ENCODE results near the gene ZNF496. TPM values are rescaled to one million over a fixed set of nuclear protein-coding genes. Genes with fewer than 3 reads are reported as not detected.

The ZNF496 gene
- total RNA-seq, 1 experiment from 2014 or later = 66.5 TPM

GRCh38 chr1:247300491-247301175 is 31.0 kb downstream of the ZNF496 start:
- H4K8ac ChIP-seq (replicated peaks; ENCODE audit: insufficient read length, low read depth, low read length) = no peak overlapping the region
- no peak overlapping the region for H3K18ac ChIP-seq (ENCODE audit: insufficient read length, low read depth, low read length)
- H3K9me3 ChIP-seq (ENCODE audit: control insufficient read depth, low read depth, low read length) = no peaks in the 10 kb centered on the region
- H3K27me3 Mint-ChIP-seq (ENCODE audit: low read depth) = no peaks in the 10 kb centered on the region; the same call in 1 of the 2 replicates
- WGBS (ENCODE audit: extremely low coverage, insufficient read length, low lambda C conversion rate) = no CpG with 5 or more reads among the region's 47 CpGs
- no peak overlapping the region; the same call in 1 of the 2 replicates for H3K14ac ChIP-seq (ENCODE audit: insufficient read depth, low read length)
- H3T11ph ChIP-seq (ENCODE audit: low read length) = no peak overlapping the region
- no peak for TF ChIP-seq CTCF (conservative IDR thresholded peaks at IDR 0.05)
- no peaks in the 10 kb centered on the region for H3K23me2 ChIP-seq (ENCODE audit: insufficient read length, low read depth, low read length, poor library complexity, severe bottlenecking)
- H2AFZ ChIP-seq (ENCODE audit: low read length) = no peak overlapping the region
- no peaks in the 10 kb centered on the region for H3K79me1 ChIP-seq (ENCODE audit: insufficient read depth, low read depth, low read length, poor library complexity, severe bottlenecking)
- peaks cover 59 to 80% (median 73%) of the 10 kb centered on the region in 3 experiments for H3K36me3 Mint-ChIP-seq (ENCODE audit: insufficient read depth in 1 of 3, low read depth in 3 of 3)
- H2BK15ac ChIP-seq (ENCODE audit: low read depth, low read length) = no peak overlapping the region
- no peak overlapping the region for H3K27ac ChIP-seq (ENCODE audit: insufficient read length, low read depth, low read length)
- no peak overlapping the region for H2AK5ac ChIP-seq (ENCODE audit: insufficient read length, low read length)
- H3K4me1 Mint-ChIP-seq = peaks cover 42 to 43% of the 10 kb centered on the region in 2 experiments
- H4K5ac ChIP-seq (ENCODE audit: insufficient read length, low read depth, low read length) = no peak overlapping the region
- no peak overlapping the region for H3K9ac ChIP-seq (ENCODE audit: extremely low read depth, insufficient read length, low read length)
- no peaks in the 10 kb centered on the region for H3K27me3 ChIP-seq (ENCODE audit: insufficient read depth, low read length)
- H2BK20ac ChIP-seq (ENCODE audit: low read depth, low read length, poor library complexity, severe bottlenecking) = no peak overlapping the region
- no peaks in the 10 kb centered on the region for H3K79me2 ChIP-seq (ENCODE audit: insufficient read depth, low read length)
- H3K4me3 Mint-ChIP-seq = no peak overlapping the region
- H3K56ac ChIP-seq (ENCODE audit: insufficient read length, low read depth, low read length) = no peak overlapping the region
- no peaks in the 10 kb centered on the region for H4K20me1 ChIP-seq (ENCODE audit: control insufficient read depth, insufficient read depth, insufficient read length)
- peaks cover 26% of the 10 kb centered on the region for H3K4me1 ChIP-seq (ENCODE audit: insufficient read depth, low read length)
- peak overlapping the region in 1 of 3 experiments; percentile 61; a peak in 2 of 7 replicates for H3K27ac Mint-ChIP-seq
- DNase-seq = no peak
- H3K4me2 ChIP-seq (ENCODE audit: insufficient read depth, insufficient read length, low read length) = no peak overlapping the region
- no peak overlapping the region for H4K91ac ChIP-seq (ENCODE audit: insufficient read length, low read depth, low read length)
- H3K4ac ChIP-seq (ENCODE audit: low read depth, low read length) = no peak overlapping the region
- H3K23ac ChIP-seq (ENCODE audit: insufficient read length, low read depth, low read length) = no peak overlapping the region
- no peak overlapping the region for H2BK5ac ChIP-seq (ENCODE audit: insufficient read length, low read length)
- no peak overlapping the region for H2BK120ac ChIP-seq (ENCODE audit: low read depth, low read length, poor library complexity, severe bottlenecking)
- H2BK12ac ChIP-seq (ENCODE audit: insufficient read length, low read depth, low read length) = no peak overlapping the region
- H3K9me3 Mint-ChIP-seq = no peaks in the 10 kb centered on the region; a peak in 1 of 5 replicates

Measured in H9 (cell line).